ENCODE results near the gene CRNKL1.
"Not testable (repeated sequence)": the region's sequence is repeated elsewhere in the genome, so short reads cannot be mapped to it uniquely, and the experiment has no call there.

Gene CRNKL1

GRCh38 chr20:20003955-20004322, 48.3 kb downstream of the CRNKL1 start:
- not testable (repeated sequence) for FAIRE-seq

GRCh38 chr20:20003031-20003954, 49.0 kb downstream of the CRNKL1 start:
- FAIRE-seq = no peak

GRCh38 chr20:20002101-20002998, 49.9 kb downstream of the CRNKL1 start:
- no peak for FAIRE-seq

GRCh38 chr20:20000211-20000968, 51.9 kb downstream of the CRNKL1 start:
- FAIRE-seq = no peak

- no peak for FAIRE-seq
Observed at GRCh38 chr20:19998990-19999705, 53.1 kb downstream of the CRNKL1 start.

- no peak for FAIRE-seq
Observed at GRCh38 chr20:19996917-19997316, 55.3 kb downstream of the CRNKL1 start.

- no peak for FAIRE-seq
Observed at GRCh38 chr20:19996222-19996621, 56.0 kb downstream of the CRNKL1 start.

GRCh38 chr20:19995220-19995863, 56.9 kb downstream of the CRNKL1 start:
- FAIRE-seq = peak; percentile 85

GRCh38 chr20:19993958-19994669, 58.2 kb downstream of the CRNKL1 start:
- FAIRE-seq = no peak

GRCh38 chr20:19992996-19993908, 59.0 kb downstream of the CRNKL1 start:
- FAIRE-seq = peak; percentile 56

GRCh38 chr20:19991854-19992253, 60.4 kb downstream of the CRNKL1 start:
- no peak for FAIRE-seq

- FAIRE-seq = no peak
Observed at GRCh38 chr20:19991308-19991707, 61.0 kb downstream of the CRNKL1 start.

GRCh38 chr20:19990850-19991249, 61.4 kb downstream of the CRNKL1 start:
- FAIRE-seq = no peak

GRCh38 chr20:19987046-19987445, 65.2 kb downstream of the CRNKL1 start:
- no peak for FAIRE-seq

- no peak for FAIRE-seq
Observed at GRCh38 chr20:19986419-19986818, 65.8 kb downstream of the CRNKL1 start.
